ENCODE results near the gene PPP2R2C. TPM values are rescaled to one million over a fixed set of nuclear protein-coding genes. Genes with fewer than 3 reads are reported as not detected.

Gene PPP2R2C
- total RNA-seq, 4 donors from 2014 or later, result 0.47 to 4.6 (median 1.0) TPM

DNA sequence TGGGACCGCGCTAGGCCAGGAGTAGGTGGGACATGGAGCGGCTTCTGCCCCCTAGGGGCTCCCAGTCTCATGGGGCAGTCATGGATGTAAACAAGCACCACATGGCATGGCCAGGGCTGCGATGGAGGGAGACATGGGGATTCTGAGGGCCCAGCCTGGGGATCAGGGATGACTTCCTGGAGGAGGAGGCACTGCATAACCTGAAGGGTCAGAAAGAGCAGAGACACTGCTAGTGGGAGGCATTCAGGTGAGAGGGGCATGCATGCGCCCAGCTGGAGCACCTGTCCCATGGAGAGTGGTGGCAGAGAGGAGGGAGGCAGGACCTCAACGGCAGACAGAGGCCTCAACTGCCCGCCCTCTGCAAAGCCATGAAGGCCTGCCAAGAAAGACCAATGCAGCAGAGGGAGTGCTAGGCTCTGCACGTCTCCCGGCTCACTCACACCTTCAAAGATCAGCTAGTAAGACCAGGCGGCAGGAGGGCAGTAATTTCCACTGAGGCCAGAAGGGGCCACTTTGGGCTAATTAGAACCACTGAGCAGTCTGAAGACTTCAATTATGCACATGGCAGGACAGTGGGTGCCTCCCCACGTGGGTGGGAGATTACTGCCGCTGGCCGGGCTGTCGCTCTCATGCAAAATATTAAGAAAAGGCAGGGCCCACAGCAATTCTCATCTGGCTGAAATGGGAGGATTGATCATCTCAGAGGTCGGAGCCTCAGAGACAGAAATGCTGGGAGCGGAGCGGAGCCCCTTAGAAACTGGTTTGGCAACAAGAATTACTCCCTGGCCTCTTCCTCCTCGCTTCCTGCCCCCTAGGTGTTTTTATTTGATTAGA is 69.6 kb downstream of the PPP2R2C start:
- H3K36me3 ChIP-seq, result no peaks in the 10 kb centered on the region
- peaks cover 84% of the 10 kb centered on the region for H3K27me3 ChIP-seq
- no peak for ATAC-seq
- no peaks in the 10 kb centered on the region for H3K9me3 ChIP-seq
- no peaks in the 10 kb centered on the region for H3K4me1 ChIP-seq
- TF ChIP-seq POLR2A (IDR thresholded peaks at IDR 0.05) (no peak), POLR2AphosphoS5 (IDR thresholded peaks at IDR 0.05) (no peak), EP300 (IDR thresholded peaks at IDR 0.05) (no peak)
- TF ChIP-seq, protein P1, sequence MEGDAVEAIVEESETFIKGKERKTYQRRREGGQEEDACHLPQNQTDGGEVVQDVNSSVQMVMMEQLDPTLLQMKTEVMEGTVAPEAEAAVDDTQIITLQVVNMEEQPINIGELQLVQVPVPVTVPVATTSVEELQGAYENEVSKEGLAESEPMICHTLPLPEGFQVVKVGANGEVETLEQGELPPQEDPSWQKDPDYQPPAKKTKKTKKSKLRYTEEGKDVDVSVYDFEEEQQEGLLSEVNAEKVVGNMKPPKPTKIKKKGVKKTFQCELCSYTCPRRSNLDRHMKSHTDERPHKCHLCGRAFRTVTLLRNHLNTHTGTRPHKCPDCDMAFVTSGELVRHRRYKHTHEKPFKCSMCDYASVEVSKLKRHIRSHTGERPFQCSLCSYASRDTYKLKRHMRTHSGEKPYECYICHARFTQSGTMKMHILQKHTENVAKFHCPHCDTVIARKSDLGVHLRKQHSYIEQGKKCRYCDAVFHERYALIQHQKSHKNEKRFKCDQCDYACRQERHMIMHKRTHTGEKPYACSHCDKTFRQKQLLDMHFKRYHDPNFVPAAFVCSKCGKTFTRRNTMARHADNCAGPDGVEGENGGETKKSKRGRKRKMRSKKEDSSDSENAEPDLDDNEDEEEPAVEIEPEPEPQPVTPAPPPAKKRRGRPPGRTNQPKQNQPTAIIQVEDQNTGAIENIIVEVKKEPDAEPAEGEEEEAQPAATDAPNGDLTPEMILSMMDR (IDR thresholded peaks at IDR 0.05), result no peak
- H3K4me3 ChIP-seq, result peak overlapping the region in 1 of 2 donors; percentile 5
- WGBS, 2 donors (ENCODE audit: low coverage in 1 of 2), result 0 to 16% methylated on average over 2 to 9 of the region's 18 CpGs
- H3K27ac ChIP-seq, result no peak overlapping the region

DNA sequence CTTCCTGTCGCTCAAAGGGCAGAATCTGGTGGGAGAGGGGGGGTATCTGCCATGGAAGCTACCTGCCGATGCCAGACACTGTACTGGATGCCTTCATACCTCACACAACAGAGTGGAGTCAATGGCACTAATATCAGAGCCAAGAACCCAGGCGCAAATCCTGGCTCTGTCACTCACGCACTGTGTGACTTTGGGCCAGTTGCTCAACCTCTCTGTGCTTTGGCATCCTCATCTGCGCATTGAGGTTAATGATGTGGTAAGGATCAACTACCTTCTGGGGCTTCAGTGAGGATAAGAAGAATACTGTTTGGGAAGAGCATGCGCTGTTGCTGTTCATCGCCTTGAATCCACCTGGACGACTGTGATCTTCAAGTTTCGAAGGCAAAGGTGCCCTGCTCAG is 70.6 kb downstream of the PPP2R2C start:
- WGBS, 2 donors (ENCODE audit: low coverage in 1 of 2), result 89% methylated on average over 7 of the region's 9 CpGs; no CpG with 5 or more reads in 1 of the 2 donors
- Histone ChIP-seq H3K4me3 (no peak overlapping the region), H3K27ac (no peak overlapping the region), H3K9me3 (no peaks in the 10 kb centered on the region), H3K27me3 (peaks cover 90% of the 10 kb centered on the region), H3K4me1 (no peaks in the 10 kb centered on the region), H3K36me3 (no peaks in the 10 kb centered on the region)
- ATAC-seq, result no peak
- TF ChIP-seq, protein P1 (IDR thresholded peaks at IDR 0.05), result no peak
- no peak for TF ChIP-seq POLR2A (IDR thresholded peaks at IDR 0.05)
- no peak for TF ChIP-seq EP300 (IDR thresholded peaks at IDR 0.05)
- TF ChIP-seq POLR2AphosphoS5 (IDR thresholded peaks at IDR 0.05), result no peak

DNA sequence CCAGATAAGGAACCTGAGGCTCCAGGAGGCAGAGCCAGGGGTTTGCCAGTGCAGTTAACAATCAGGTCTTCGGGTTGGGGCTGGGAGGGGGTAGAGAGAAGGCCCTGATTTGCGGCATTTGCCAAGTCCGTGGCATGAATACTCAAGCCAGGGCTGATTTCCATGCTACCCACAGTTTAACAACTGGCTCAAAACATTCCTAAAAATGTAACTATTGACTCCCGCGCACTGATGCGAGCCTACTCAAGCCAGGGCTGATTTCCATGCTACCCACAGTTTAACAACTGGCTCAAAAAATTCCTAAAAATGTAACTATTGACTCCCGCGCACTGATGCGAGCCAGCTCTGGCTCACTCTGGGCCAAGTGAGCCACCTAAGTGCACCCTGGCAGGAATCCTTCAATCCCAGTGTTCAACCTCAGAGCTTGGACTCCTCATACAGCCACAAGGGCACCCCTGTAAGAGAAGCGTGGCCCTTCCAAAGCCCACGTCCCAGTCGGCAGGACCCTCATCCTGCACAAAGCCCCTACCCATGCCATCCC is 75.6 kb downstream of the PPP2R2C start:
- no peak for ATAC-seq
- TF ChIP-seq POLR2AphosphoS5 (IDR thresholded peaks at IDR 0.05) (no peak), EP300 (IDR thresholded peaks at IDR 0.05) (no peak), POLR2A (IDR thresholded peaks at IDR 0.05) (no peak)
- TF ChIP-seq, protein P1 (IDR thresholded peaks at IDR 0.05), result no peak
- Histone ChIP-seq H3K36me3 (no peaks in the 10 kb centered on the region), H3K27ac (no peak overlapping the region), H3K4me3 (no peak overlapping the region), H3K9me3 (no peaks in the 10 kb centered on the region), H3K4me1 (no peaks in the 10 kb centered on the region), H3K27me3 (peaks cover 60% of the 10 kb centered on the region)
- WGBS, 2 donors (ENCODE audit: low coverage in 1 of 2), result 87 to 89% methylated on average over 5 to 6 of the region's 12 CpGs

DNA sequence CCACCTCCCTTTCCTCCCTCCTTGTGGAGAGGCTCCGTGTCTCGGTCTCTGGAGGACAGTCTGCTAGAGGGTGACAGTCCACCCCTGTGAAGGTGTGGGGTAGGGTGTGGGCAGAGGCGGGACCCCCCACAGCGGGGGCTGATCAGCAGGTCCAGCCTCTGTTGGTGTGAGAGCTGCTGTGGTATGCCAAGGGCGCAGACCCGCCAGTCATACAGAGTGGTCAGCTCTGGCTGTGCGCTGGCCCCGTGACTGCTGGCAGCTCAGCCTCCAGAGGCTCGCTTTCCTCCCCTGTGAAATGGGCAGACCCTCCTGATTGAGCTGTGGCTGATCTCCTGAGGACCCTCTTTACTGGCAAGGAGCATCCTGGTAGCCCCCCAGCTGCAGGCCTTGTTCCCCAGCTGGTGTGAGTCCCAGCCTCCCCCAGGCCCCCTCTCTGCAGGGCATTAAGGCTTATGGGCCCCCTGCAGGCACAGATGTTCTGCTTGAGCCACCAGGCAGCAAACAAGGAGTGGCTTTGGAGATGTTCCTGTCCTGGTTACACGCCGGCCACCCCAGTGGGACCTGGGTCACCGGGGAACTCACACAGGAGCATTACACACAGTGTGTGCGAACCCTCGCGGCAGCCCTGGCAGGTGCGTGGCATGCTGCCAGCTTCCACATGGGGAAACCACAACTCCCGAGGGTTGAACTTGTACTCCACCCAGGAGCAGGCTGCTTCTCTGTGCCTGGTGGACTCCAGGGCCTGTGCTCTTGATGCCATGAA is 76.8 kb downstream of the PPP2R2C start:
- no peak for ATAC-seq
- H3K36me3 ChIP-seq, result no peaks in the 10 kb centered on the region
- TF ChIP-seq, protein P1 (IDR thresholded peaks at IDR 0.05), result no peak
- TF ChIP-seq POLR2AphosphoS5 (IDR thresholded peaks at IDR 0.05) (no peak), POLR2A (IDR thresholded peaks at IDR 0.05) (no peak), EP300 (IDR thresholded peaks at IDR 0.05) (no peak)
- no peak overlapping the region for H3K27ac ChIP-seq
- H3K9me3 ChIP-seq, result no peaks in the 10 kb centered on the region
- no peak overlapping the region for H3K4me3 ChIP-seq
- peaks cover 49% of the 10 kb centered on the region for H3K27me3 ChIP-seq
- WGBS, 2 donors (ENCODE audit: low coverage in 1 of 2), result 100% methylated on average over 1 of the region's 17 CpGs; no CpG with 5 or more reads in 1 of the 2 donors
- peaks cover 0 to 9% (median 0%) of the 10 kb centered on the region in 3 donors for H3K4me1 ChIP-seq
